ENCODE measurements around the gene SUMF2.
A peak's percentile ranks its signal among the peaks of the same experiment; 100 is the strongest.
"Not testable (repeated sequence)": the region's sequence is repeated elsewhere in the genome, so short reads cannot be mapped to it uniquely, and the experiment has no call there.

SUMF2 gene

DNA sequence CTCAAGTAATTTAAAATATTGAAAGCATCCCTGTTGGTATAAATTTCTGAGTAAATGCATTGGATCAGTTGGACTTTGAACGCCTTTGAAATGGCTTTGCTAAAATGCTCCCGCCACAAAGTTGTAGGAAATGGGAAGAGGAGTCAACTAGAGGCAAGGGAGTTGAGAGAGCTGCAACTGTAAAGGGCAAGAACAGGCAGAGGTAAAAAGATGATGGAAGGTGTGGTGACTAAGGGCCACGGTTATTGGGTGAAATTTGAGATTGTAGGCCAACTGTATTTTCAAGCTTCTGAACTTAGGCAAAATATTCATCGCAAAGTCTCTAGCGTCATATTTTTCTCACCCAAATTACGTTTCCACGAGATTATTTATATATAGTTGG lies 595 bp upstream of the SUMF2 start:
- no peak for DNase-seq (ENCODE audit: low read depth)

DNA sequence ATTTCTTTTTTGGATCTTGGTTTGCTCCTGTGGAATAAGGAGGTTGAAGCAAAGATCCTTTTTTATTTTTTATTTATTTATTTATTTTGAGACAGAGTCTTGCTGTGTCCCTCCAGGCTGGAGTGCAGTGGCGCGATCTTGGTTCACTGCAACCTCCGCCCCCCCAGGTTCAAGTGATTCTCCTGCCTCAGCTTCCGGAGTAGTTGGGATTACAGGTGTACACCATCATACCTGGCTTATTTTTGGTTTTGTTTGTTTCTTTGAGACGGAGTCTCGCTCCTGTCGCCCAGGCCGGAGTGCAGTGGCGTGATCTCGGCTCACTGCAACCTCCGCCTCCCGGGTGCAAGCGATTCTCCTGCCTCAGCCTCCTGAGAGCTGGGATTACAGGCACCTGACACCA lies 2.3 kb downstream of the SUMF2 start:
- DNase-seq (ENCODE audit: low read depth), result not testable (repeated sequence)

- peak; percentile 87 for DNase-seq (ENCODE audit: low read depth)
These were observed 10.3 kb downstream of the SUMF2 start for GRCh38 chr7:56074371-56074791.

GRCh38 chr7:56077681-56078080 lies 13.6 kb downstream of the SUMF2 start:
- no peak for DNase-seq (ENCODE audit: low read depth)

DNA sequence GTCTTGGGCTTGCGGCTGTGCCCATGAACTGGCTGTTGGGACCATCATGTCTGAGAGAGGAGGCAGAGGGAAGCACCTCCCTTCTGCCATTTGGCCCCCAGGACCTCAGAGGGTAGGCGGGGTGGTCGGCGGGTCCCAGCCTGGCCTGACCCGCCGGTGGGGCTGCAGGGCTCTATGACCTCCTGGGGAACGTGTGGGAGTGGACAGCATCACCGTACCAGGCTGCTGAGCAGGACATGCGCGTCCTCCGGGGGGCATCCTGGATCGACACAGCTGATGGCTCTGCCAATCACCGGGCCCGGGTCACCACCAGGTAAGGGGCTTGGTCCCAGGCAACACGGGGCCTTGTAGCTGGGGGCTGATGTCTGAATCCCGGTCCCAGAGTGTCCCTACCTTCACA lies 14.1 kb downstream of the SUMF2 start:
- no peak for DNase-seq (ENCODE audit: low read depth)

- DNase-seq (ENCODE audit: low read depth), result peak; percentile 39
These were observed 15.5 kb downstream of the SUMF2 start for GRCh38 chr7:56079450-56080185.

GRCh38 chr7:56080726-56081435 lies 16.8 kb downstream of the SUMF2 start:
- DNase-seq (ENCODE audit: low read depth), result not testable (repeated sequence)

DNA sequence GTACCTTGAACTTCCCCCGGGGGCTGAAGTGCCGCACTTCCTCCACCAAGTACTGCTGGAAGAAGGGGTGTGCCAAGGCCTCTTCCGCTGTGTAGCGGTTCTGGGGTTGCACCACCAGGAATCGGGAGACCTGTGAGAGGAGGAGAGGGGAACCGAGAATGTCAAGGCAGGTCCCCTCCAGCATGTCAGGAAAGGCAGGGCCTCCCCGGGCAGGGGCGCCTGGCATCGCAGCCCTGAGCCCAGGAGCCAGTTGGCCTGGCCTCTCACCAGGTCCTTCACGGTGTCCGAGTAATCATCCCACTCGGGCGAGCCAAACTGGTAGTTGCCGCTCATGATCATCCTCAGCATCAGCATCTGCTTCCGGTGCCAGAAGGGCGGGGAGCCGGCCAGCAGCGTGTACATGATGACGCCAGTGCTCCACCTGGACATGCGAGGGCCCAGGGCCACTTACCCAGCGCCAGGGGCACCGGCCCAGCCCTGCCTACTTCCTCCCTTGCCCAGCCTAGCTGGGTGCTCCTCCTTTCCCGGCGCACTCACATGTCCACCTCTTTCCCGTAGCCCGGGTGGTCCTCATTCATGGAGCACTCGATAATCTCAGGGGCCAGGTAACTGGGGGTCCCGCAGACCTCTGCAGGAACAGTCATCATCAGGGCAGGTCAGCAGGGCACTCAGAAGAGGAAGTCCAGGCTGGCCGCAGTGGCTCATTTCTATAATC lies 17.7 kb downstream of the SUMF2 start:
- DNase-seq (ENCODE audit: low read depth), result no peak

DNA sequence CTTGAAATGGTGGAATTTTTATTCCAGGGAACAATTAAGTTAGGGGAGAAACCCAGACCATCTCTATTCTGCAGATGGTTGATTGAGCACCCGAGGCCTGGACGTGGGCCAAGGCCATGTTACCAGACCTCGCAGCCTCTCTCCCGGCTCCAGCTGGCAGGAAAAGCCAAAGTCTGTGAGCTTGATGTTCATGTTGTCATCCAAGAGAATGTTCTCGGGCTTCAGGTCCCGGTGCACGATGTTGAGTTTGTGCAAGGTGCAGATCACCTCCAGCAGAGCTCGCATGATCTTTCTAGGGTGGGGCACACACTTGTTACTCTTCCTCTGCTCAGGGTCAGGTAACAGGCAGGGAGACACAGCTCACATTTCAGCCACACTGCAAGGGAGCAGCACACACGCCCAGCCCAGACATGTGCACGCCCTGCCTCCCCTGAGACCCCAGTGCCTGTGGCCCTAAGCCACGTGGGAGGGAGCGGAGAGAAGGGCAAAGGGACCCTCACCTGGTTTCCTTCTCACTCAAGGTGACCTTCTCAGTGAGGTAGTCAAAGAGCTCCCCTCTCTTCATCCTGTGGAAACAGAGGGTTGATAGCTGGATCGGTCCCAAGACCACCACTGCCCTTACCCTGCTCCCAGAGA lies 19.2 kb downstream of the SUMF2 start:
- no peak for DNase-seq (ENCODE audit: low read depth)

GRCh38 chr7:56086761-56087160 lies 22.7 kb downstream of the SUMF2 start:
- no peak for DNase-seq (ENCODE audit: low read depth)

DNA sequence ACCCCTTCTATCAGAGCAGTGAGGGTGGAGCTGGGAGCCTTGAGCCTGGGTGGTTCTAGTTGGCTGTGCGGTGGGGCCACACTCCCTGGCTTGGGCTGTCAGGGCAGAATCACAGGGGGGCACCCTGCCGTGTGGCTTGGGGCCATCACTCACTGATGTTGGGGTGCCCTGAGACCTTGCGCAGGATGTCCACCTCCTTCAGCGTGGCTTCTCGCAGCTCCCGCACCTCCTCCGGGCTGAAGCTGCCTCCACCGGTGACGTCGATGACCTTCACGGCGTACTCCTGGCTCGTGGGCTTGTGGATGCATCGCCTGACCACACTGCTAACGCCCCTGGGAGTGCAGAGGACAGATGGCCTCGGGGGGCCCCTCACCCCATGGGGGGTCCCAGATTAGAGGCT lies 23.4 kb downstream of the SUMF2 start:
- DNase-seq (ENCODE audit: low read depth), result no peak

GRCh38 chr7:56091591-56091990 lies 27.5 kb downstream of the SUMF2 start:
- no peak for DNase-seq (ENCODE audit: low read depth)

- not testable (repeated sequence) for DNase-seq (ENCODE audit: low read depth)
These were observed 28.3 kb downstream of the SUMF2 start for GRCh38 chr7:56092388-56092787.

DNA sequence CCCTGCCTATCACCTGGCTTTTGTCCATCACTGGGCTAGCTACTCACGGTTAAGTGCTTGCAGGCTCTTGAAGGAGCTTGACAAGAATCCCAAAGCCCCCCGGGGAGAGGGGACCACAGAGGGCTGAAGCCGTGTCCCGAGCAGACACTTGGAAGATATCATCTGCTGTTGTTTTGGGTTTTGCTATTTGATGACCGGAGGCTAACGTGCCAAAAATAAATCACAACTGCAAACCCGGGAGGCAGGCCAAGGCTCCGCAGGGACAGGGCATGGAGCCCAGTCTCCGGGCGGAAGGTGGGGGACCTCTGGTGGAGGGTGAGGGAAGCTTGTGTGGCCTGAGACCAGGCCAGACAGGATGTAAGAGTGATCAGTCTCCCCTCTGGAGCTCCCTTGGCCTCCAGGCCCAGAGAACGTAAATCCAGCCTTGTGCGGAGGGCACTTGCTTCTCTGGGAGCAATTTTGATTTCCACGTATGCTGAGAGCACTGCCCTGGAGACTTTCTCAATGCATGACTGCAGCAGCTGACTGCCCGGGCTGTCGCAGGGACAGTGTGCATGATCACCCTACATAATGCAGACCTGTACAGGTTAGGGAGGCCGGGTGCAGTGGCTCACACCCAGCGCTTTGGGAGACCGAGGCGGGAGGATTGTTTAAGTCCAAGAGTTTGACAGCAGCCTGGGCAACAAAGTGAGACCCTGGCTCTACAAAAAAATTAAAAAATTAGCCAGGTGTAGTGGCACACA lies 28.9 kb downstream of the SUMF2 start, which contains the start of gene PHKG1:
Gene PHKG1, minus strand, starts transcription at position 164 of the 743 bp plus-strand sequence. CDS start 4,011 bp downstream, outside the sequence.
- DNase-seq (ENCODE audit: low read depth), result peak; percentile 72

DNA sequence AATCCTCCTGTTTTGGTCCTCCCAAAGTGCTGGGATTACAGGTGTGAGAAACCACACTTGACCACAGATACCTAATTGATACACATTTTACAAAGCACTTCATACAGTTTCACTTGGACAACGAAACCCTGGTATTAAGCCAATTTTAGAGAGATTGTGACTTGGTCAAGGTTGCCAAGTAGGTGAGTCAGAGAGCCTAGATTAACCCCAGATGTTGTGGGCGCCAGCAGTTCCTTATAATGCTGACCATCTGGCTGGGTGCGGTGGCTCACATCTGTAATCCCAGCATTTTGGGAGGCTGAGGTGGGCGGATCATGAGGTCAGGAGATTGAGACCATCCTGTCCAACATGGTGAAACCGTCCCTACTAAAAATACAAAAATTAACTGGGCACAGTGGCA lies 33.6 kb downstream of the SUMF2 start:
- peak; percentile 74 for DNase-seq (ENCODE audit: low read depth)

DNA sequence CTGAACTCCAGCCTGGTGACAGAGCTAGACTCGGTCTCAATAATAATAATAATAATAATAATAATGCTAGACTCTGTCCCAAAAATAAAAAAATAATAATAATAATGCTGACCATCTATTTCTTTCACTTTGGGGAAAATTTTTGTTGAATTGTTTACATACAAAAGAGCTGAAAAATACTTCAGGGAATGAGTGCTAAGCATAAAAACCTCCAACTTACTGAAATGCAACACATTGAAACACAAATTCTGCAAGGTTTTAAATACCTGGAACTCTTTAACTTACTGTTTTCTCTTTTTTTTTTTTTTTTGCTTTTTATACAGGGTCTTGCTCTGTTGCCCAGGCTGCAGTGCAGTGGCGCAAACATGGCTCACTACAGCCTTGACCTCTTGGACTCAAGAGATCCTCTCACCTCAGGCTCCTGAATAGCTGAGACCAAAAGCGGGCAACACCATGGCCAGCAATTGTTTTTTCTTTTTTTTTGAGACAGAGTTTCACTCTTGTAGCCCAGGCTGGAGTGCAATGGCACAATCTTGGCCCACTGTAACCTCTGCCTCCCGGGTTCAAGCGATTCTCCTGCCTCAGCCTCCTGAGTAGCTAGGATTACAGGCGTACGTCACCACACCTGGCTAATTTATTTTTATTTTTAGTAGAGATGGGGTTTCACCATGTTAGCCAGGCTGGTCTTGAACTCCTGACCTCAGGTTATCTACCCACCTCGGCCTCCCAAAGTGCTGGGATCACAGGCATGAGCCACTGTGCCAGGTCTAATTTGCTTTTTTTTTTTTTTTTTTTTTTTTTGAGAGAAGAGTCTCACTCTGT lies 34.3 kb downstream of the SUMF2 start:
- DNase-seq (ENCODE audit: low read depth), result not testable (repeated sequence)

DNA sequence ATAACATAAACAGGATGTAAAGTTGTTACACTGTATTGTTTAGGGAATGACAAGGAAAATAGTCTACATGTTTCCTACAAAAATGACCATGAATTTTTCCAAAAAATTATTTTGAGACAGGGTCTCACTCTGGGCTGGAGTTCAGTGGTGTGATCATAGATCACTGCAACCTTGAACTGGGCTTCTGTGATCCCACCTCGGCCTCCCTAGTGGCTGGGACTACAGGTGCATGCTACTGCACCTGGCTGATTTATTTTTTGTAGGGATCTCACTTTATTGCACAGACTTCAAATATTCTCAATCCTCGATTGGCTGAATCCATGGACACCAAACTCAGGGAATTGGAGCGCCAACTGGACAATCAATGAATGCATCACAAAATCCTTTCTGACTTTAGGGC lies 35.6 kb downstream of the SUMF2 start:
- DNase-seq (ENCODE audit: low read depth), result no peak

- not testable (repeated sequence) for DNase-seq (ENCODE audit: low read depth)
These were observed 40.1 kb downstream of the SUMF2 start for GRCh38 chr7:56104138-56104537.

DNA sequence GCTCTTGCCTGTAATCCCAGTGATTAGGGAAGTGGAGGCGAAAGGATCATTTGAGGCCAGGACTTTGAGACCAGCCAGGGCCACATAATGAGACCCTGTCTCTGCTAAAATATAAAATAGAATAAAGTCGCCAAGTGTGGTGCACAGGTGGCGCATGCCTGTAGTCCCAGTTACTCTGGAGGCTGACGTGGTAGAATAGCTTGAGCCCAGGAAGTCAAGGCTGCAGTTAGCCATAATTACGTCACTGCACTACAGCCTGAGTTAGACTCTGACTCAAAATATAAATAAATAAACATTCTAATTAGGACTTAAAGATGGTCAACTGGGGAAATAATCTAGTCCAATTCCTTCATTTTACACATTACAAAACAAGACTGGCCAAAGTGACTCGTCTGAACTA lies 41.4 kb downstream of the SUMF2 start:
- peak; percentile 87 for DNase-seq (ENCODE audit: low read depth)

Data from ELR (cell line).